BJ (cell line): Measurements from ENCODE around the gene RNASEH1. TPM values are rescaled to one million over a fixed set of nuclear protein-coding genes. Genes with fewer than 3 reads are reported as not detected.
"Not testable (repeated sequence)": the region's sequence is repeated elsewhere in the genome, so short reads cannot be mapped to it uniquely, and the experiment has no call there.

ENCODE experiments used
- CTCF ChIA-PET: fragments of 350-600 bp; formaldehyde crosslinking; extraction: SDS; loops from one replicate; lab custom pipeline; 2021; ENCODE audit warnings: antibody characterized with exemption, inconsistent platforms; lab: Yijun Ruan, JAX
- POLR2A ChIA-PET: fragments of 300-600 bp; sonication (Branson Sonifier 250); formaldehyde crosslinking; extraction: SDS; loops from one replicate; lab custom pipeline; 2021; ENCODE audit warnings: antibody characterized with exemption; lab: Charles Lee
- DNase-seq: peaks from one replicate; pipeline ENCODE4 v3.0.0-alpha.2; 2011; ENCODE audit warnings: low read depth
- H3K27me3 ChIP-seq: 2 replicates; pipeline ENCODE4 v1.6.0; 2011; ENCODE audit warnings: low read length; ENCODE audit not compliant: control insufficient read depth, insufficient read depth
- H3K36me3 ChIP-seq: 2 replicates; pipeline ENCODE4 v1.5.1; 2011; ENCODE audit warnings: low read length; ENCODE audit not compliant: control insufficient read depth, insufficient read depth
- H3K4me3 ChIP-seq: 2 replicates; pipeline ENCODE4 v1.5.1; 2011; ENCODE audit warnings: low read depth, mild to moderate bottlenecking, control low read depth, low read length
- CTCF ChIP-seq: IDR thresholded peaks from 2 replicates; pipeline ENCODE4 v1.5.1; 2011; ENCODE audit warnings: low read depth, mild to moderate bottlenecking, control low read depth, inconsistent platforms, low read length, moderate library complexity; ENCODE audit not compliant: insufficient read depth
- polyA plus RNA-seq: library from polyadenylated mRNA; depleted of rRNA; stranded (reverse); fragments of >200 nt; gene quantifications from 2 replicates; pipeline ENCODE4 v1.2.3, GENCODE V29; 2011

RNASEH1 gene
- polyA plus RNA-seq, 1 experiment: 19.3 TPM

GRCh38 chr2:3518496-3519254 is 39.5 kb downstream of the RNASEH1 start:
- POLR2A ChIA-PET: no interaction called here

GRCh38 chr2:3517948-3518495 is 40.1 kb downstream of the RNASEH1 start:
- POLR2A ChIA-PET: no interaction called here
- CTCF ChIA-PET: interaction anchor here (1.3 kb wide), 1 partner anchor 12 kb away, joined by 3 read pairs; no protein-coding TSS in a partner anchor
- no peak for TF ChIP-seq CTCF
- Histone ChIP-seq H3K4me3 (peak overlapping the region; percentile 67), H3K27me3 (no peaks in the 10 kb centered on the region), H3K36me3 (peaks cover 2% of the 10 kb centered on the region)
- DNase-seq: no peak

More at GRCh38 chr2:3518496-3519254, 39.5 kb downstream of the RNASEH1 start:
- CTCF ChIA-PET: no interaction called here
- Histone ChIP-seq H3K27me3 (no peaks in the 10 kb centered on the region), H3K4me3 (peak overlapping the region; percentile 75), H3K36me3 (no peaks in the 10 kb centered on the region)
- DNase-seq: peak; percentile 91
- no peak for TF ChIP-seq CTCF

- no peak for TF ChIP-seq CTCF
- ChIA-PET POLR2A (no interaction called here), CTCF (interaction anchor here (0.6 to 1.3 kb wide), 3 partner anchors 10 to 207 kb away, joined by 3 to 4 read pairs (median 3); no protein-coding TSS in a partner anchor)
- peaks cover 7% of the 10 kb centered on the region for H3K36me3 ChIP-seq
- H3K4me3 ChIP-seq: no peak overlapping the region
- H3K27me3 ChIP-seq: no peaks in the 10 kb centered on the region
- DNase-seq: no peak
Measured at GRCh38 chr2:3516831-3517230, 41.3 kb downstream of the RNASEH1 start.

GRCh38 chr2:3515438-3515837 is 42.7 kb downstream of the RNASEH1 start:
- H3K27me3 ChIP-seq, H3K36me3 ChIP-seq, POLR2A ChIA-PET, CTCF ChIA-PET, DNase-seq, H3K4me3 ChIP-seq: not testable (repeated sequence)

GRCh38 chr2:3513026-3513810 is 44.9 kb downstream of the RNASEH1 start:
- DNase-seq: no peak
- peaks cover 7% of the 10 kb centered on the region for H3K36me3 ChIP-seq
- ChIA-PET CTCF (no interaction called here), POLR2A (no interaction called here)
- H3K4me3 ChIP-seq: no peak overlapping the region
- TF ChIP-seq CTCF: no peak
- no peaks in the 10 kb centered on the region for H3K27me3 ChIP-seq
